Naive B cell (primary cell): Measurements from ENCODE around the gene TRIM21. TPM values are rescaled to one million over a fixed set of nuclear protein-coding genes. Genes with fewer than 3 reads are reported as not detected.
"Not testable (repeated sequence)": the region's sequence is repeated elsewhere in the genome, so short reads cannot be mapped to it uniquely, and the experiment has no call there.

Experiments used
- ATAC-seq, 2 donors: fragments of 150-1000 bp; cut with Tn5 transposase; 2 replicates each; pipeline ENCODE4 v1.10.0; 2021; ENCODE audit warnings: low read depth in 2 of 2, mild to moderate bottlenecking in 2 of 2, moderate library complexity in 2 of 2
- DNase-seq: peaks from one replicate; pipeline ENCODE4 v3.0.0; 2022
- H3K27ac Mint-ChIP-seq, 6 donors: one replicate each; pipeline ENCODE4 v1.8.0; 2020 to 2022; ENCODE audit warnings: mild to moderate bottlenecking in 6 of 6, mixed read lengths in 6 of 6, moderate library complexity in 5 of 6, inconsistent platforms in 2 of 6
- H3K27me3 Mint-ChIP-seq, 3 donors: one replicate each; pipeline ENCODE4 v1.8.0; 2021 to 2022; ENCODE audit warnings: mixed read lengths in 3 of 3, mild to moderate bottlenecking in 1 of 3
- H3K36me3 Mint-ChIP-seq, 2 donors: one replicate each; pipeline ENCODE4 v1.8.0; 2020 to 2022; ENCODE audit warnings: mixed read lengths in 2 of 2, inconsistent platforms in 1 of 2, mild to moderate bottlenecking in 1 of 2
- H3K4me1 Mint-ChIP-seq, 3 donors: one replicate each; pipeline ENCODE4 v1.8.0; 2020 to 2022; ENCODE audit warnings: mixed read lengths in 3 of 3, inconsistent platforms in 1 of 3, mild to moderate bottlenecking in 1 of 3, moderate library complexity in 1 of 3
- H3K4me3 Mint-ChIP-seq, 8 donors: one replicate each; pipeline ENCODE4 v1.8.0; 2020 to 2022; ENCODE audit warnings: mild to moderate bottlenecking in 8 of 8, mixed read lengths in 8 of 8, moderate library complexity in 8 of 8, inconsistent platforms in 2 of 8
- H3K9me3 Mint-ChIP-seq, 7 donors: one replicate each; pipeline ENCODE4 v1.8.0; 2020 to 2022; ENCODE audit warnings: mixed read lengths in 7 of 7, mild to moderate bottlenecking in 5 of 7, inconsistent platforms in 2 of 7, moderate library complexity in 1 of 7
- polyA plus RNA-seq, 6 donors: library from polyadenylated mRNA; unstranded; fragments of 300-500 nt; fragmentation: Illumina TruSeq; gene quantifications; one replicate each; pipeline ENCODE4 v1.2.3, GENCODE V29; 2021; ENCODE audit warnings: low read depth in 6 of 6

Gene TRIM21
- polyA plus RNA-seq, 6 donors from 2014 or later: 16.0 to 39.0 (median 31.8) TPM

DNA sequence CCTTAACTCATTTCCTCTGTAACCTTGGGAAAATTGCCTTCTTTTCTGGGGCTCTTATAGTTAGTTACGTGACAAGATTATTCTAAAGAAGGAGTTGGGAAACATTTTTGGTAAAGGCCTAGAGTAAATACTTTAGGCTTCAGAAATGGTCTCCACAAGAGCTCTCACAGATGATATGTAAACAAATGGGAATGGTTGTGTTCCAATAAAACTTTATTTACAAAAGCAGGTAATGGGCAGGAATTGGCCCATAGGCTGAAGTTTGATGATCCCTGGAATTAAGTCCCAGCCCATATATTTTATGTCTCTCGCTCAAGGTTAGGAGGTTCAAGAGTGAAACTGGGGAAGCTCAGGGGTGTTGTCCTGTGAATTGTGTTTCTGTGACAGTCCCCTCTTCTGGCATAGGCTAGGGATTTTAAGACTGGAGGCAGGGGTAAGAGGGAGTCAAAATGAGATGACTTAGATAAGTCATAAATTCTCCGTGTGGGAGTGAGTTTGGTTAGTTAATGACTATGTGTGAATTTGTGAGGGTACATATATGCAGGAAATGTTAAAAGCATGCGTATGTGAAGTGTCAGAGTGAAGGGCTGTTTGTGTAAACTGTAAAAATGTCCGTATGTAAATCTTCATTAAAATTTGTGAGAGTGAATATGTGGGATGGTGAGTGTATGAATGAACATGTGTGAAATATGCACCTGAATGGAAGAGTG, 17.9 kb downstream of the TRIM21 start:
- DNase-seq: no peak
- H3K27me3 Mint-ChIP-seq: peaks cover 4 to 17% (median 12%) of the 10 kb centered on the region in 3 donors
- H3K4me1 Mint-ChIP-seq: no peaks in the 10 kb centered on the region
- H3K9me3 Mint-ChIP-seq: peaks cover 0 to 2% (median 0%) of the 10 kb centered on the region in 7 donors
- H3K36me3 Mint-ChIP-seq: no peaks in the 10 kb centered on the region
- ATAC-seq: no peak
- H3K27ac Mint-ChIP-seq: no peak overlapping the region
- no peak overlapping the region for H3K4me3 Mint-ChIP-seq

DNA sequence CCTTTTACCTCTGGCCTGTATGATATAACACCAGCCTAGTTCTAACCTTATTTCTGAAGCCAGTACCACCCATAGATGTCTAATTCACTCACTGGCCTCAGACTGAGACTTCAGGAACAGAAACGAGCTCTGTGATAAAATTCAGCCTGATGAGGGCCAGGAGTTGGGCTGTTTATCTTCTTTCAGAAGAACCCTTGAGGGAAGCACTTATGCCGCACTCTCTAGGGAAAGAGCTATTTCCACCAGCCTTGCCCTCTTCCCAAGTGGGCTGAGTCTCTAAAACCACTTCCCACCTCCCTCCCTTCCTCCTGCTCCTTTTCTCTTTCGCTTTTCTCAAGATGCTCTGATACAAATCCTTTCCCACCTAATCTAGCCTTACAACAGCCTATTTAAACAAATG, 23.3 kb downstream of the TRIM21 start:
- DNase-seq (no peak), ATAC-seq (no peak)
- H3K9me3 Mint-ChIP-seq: peaks cover 0 to 2% (median 0%) of the 10 kb centered on the region in 7 donors
- no peaks in the 10 kb centered on the region for H3K4me1 Mint-ChIP-seq
- H3K4me3 Mint-ChIP-seq: no peak overlapping the region
- H3K36me3 Mint-ChIP-seq: no peaks in the 10 kb centered on the region
- no peak overlapping the region for H3K27ac Mint-ChIP-seq
- peaks cover 11 to 27% (median 12%) of the 10 kb centered on the region in 3 donors for H3K27me3 Mint-ChIP-seq

DNA sequence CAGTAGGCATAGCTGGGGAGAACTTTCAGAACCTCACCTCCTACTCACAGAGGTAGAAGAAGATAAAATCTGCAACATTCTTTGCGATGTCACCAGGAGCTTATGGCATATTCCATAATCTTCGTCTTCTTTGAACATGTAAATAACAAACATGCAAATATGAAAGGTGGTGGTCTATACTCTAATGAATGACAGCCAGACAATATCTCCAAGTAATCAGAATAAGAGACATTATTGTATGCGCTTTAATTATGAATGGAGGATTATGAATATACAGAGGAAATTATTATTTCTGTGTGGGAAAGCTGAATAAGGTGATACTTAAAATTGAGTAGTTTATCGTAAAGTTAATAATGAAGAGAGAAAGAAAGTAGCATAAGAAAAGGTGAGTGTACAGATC, 25.2 kb downstream of the TRIM21 start, which contains the start of gene OR52B4:
TSS of gene OR52B4 (minus strand) at position 101 of the 400 bp plus-strand sequence. CDS start at position 10, 91 bp downstream.
- no peaks in the 10 kb centered on the region for H3K36me3 Mint-ChIP-seq
- H3K9me3 Mint-ChIP-seq: peaks cover 0 to 14% (median 2%) of the 10 kb centered on the region in 7 donors
- peaks cover 8 to 21% (median 11%) of the 10 kb centered on the region in 3 donors for H3K27me3 Mint-ChIP-seq
- peak within 1 kb of the TSS in 1 of 6 donors; percentile 26 for H3K27ac Mint-ChIP-seq
- no peaks in the 10 kb centered on the region for H3K4me1 Mint-ChIP-seq
- no peak within 1 kb of the TSS for H3K4me3 Mint-ChIP-seq
- no peak for DNase-seq
- ATAC-seq: no peak

DNA sequence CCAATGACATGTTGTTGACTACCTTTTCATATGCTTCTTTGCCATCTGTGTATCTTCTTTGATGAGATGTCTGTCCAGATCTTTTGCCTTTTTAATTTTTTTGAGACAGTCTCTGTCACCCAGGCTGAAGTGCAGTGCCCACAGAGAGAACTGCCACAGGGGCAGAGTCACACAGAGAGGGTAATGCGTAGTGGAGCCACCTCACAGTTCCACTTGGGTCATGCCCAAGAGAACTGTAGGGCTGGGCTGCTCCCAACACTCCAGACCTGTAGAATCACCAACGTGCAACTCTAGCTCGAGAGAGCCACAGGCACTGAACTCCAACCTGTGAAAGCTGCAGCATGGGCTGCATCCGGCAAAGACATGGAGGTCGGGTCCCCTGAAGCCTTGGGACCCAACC, 45.4 kb downstream of the TRIM21 start:
- H3K4me1 Mint-ChIP-seq, H3K4me3 Mint-ChIP-seq, H3K27me3 Mint-ChIP-seq, ATAC-seq, DNase-seq, H3K36me3 Mint-ChIP-seq, H3K27ac Mint-ChIP-seq, H3K9me3 Mint-ChIP-seq: not testable (repeated sequence)

DNA sequence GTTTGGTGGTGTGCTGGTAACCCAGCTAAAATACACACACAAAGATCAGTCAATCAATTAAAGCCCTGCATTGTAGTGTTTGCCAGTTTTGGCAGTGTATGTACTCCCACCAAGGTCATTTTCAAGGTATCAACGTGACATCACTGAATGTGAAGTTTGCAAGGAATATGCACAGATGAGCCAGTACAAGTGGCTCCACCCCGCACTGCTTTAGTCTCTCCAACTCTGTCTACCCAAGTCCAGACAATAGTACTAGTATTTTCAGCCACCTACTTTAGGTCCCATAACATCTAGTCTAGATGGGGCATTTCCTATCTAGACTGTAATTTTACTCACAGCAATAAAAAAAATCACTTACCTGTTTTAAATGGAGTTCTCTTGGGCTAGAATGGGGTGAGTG, 48.1 kb downstream of the TRIM21 start:
- H3K36me3 Mint-ChIP-seq, H3K4me3 Mint-ChIP-seq, H3K9me3 Mint-ChIP-seq, ATAC-seq, H3K27ac Mint-ChIP-seq, H3K4me1 Mint-ChIP-seq, H3K27me3 Mint-ChIP-seq, DNase-seq: not testable (repeated sequence)

Other genes with a start within 250 kb of the TRIM21 start
- not detected for gene OR52B4, start 25.3 kb downstream of the TRIM21 start, polyA plus RNA-seq
- gene OR52K2, start 55.6 kb upstream of the TRIM21 start, polyA plus RNA-seq: not detected
- not detected for gene OR52K1, start 88.9 kb upstream of the TRIM21 start, polyA plus RNA-seq
- not detected for gene OR52M1, start 151.5 kb upstream of the TRIM21 start, polyA plus RNA-seq
- gene OR52I2, start 188.0 kb upstream of the TRIM21 start, polyA plus RNA-seq: under 1 TPM in 1 of 6 donors, not detected in 5; 0.17 TPM
- under 1 TPM in 1 of 6 donors, not detected in 5; 0.60 TPM for gene OR52I1, start 200.3 kb upstream of the TRIM21 start, polyA plus RNA-seq
- 10 to 100 TPM in 5 of 6 donors, 1 to 10 TPM in 1; 4.8 to 20.4 (median 11.4) TPM for gene TRIM68, start 214.5 kb upstream of the TRIM21 start, polyA plus RNA-seq
- not detected for gene OR51D1, start 243.8 kb upstream of the TRIM21 start, polyA plus RNA-seq